HG03432 (cell line): Measurements from ENCODE around the gene PTBP3.
"Not testable (repeated sequence)": the region's sequence is repeated elsewhere in the genome, so short reads cannot be mapped to it uniquely, and the experiment has no call there.

Source experiments
- ATAC-seq: cut with Tn5 transposase; IDR thresholded peaks from one replicate; pipeline ENCODE4 v1.9.1; 2021; ENCODE audit warnings: mild to moderate bottlenecking, moderate library complexity; ENCODE audit not compliant: unreplicated experiment

The PTBP3 gene

GRCh38 chr9:112224401-112225289 lies 108.8 kb downstream of the PTBP3 start:
- ATAC-seq, result peak; percentile 82

- peak; percentile 95 for ATAC-seq
Measured at GRCh38 chr9:112218908-112219307, 114.5 kb downstream of the PTBP3 start.

- ATAC-seq, result no peak
Measured at GRCh38 chr9:112212926-112213325, 120.5 kb downstream of the PTBP3 start.

GRCh38 chr9:112207451-112207850 lies 126.0 kb downstream of the PTBP3 start:
- ATAC-seq, result no peak

- no peak for ATAC-seq
Measured at GRCh38 chr9:112203536-112203935, 129.9 kb downstream of the PTBP3 start.

- ATAC-seq, result no peak
Measured at GRCh38 chr9:112200711-112201110, 132.7 kb downstream of the PTBP3 start.

GRCh38 chr9:112198646-112199045 lies 134.8 kb downstream of the PTBP3 start:
- no peak for ATAC-seq

GRCh38 chr9:112194969-112195431 lies 138.4 kb downstream of the PTBP3 start:
- ATAC-seq, result no peak

- ATAC-seq, result no peak
Measured at GRCh38 chr9:112193572-112194288, 139.7 kb downstream of the PTBP3 start.

- ATAC-seq, result not testable (repeated sequence)
Measured at GRCh38 chr9:112190320-112190719, 143.1 kb downstream of the PTBP3 start.

GRCh38 chr9:112188884-112189283 lies 144.5 kb downstream of the PTBP3 start:
- ATAC-seq, result no peak

GRCh38 chr9:112187404-112187803 lies 146.0 kb downstream of the PTBP3 start:
- ATAC-seq, result no peak

- ATAC-seq, result no peak
Measured at GRCh38 chr9:112186695-112187094, 146.7 kb downstream of the PTBP3 start.

GRCh38 chr9:112184946-112185345 lies 148.5 kb downstream of the PTBP3 start:
- ATAC-seq, result no peak

GRCh38 chr9:112184221-112184620 lies 149.2 kb downstream of the PTBP3 start:
- no peak for ATAC-seq

- peak; percentile 54 for ATAC-seq
Measured at GRCh38 chr9:112180387-112180881, 153.0 kb downstream of the PTBP3 start.

GRCh38 chr9:112179816-112180215 lies 153.6 kb downstream of the PTBP3 start:
- no peak for ATAC-seq

- ATAC-seq, result no peak
Measured at GRCh38 chr9:112176524-112176923, 156.9 kb downstream of the PTBP3 start.

GRCh38 chr9:112175796-112176315 lies 157.6 kb downstream of the PTBP3 start:
- ATAC-seq, result no peak

- ATAC-seq, result peak; percentile 54
Measured at GRCh38 chr9:112174965-112175795, 158.2 kb downstream of the PTBP3 start, which contains the start of gene SUSD1. SUSD1 (minus strand) TSS chr9:112175297; CDS start chr9:112175235, 62 bp downstream.
